Measurements from ENCODE around the gene OR2L2.
"Not testable (repeated sequence)": the region's sequence is repeated elsewhere in the genome, so short reads cannot be mapped to it uniquely, and the experiment has no call there.

OR2L2 gene

GRCh38 chr1:248029770-248030169 is at the start of gene OR2L2:
OR2L2 (plus strand) TSS chr1:248030070; CDS start chr1:248038268, 8,198 bp downstream.
- DNase-seq: no peak

GRCh38 chr1:247992986-247993385 is 36.9 kb upstream of the OR2L2 start:
- DNase-seq: no peak

GRCh38 chr1:247998811-247999210 is 31.1 kb upstream of the OR2L2 start:
- DNase-seq: no peak

- DNase-seq: no peak
Observed at GRCh38 chr1:248000169-248000568, 29.7 kb upstream of the OR2L2 start.

- DNase-seq: no peak
Observed at GRCh38 chr1:248007778-248008177, 22.1 kb upstream of the OR2L2 start.

GRCh38 chr1:248009681-248010080 is 20.2 kb upstream of the OR2L2 start:
- DNase-seq: no peak

GRCh38 chr1:248013229-248013710 is 16.6 kb upstream of the OR2L2 start, which contains the start of gene OR2L5:
OR2L5 (plus strand) TSS chr1:248013660; CDS start chr1:248021948, 8,288 bp downstream.
- DNase-seq: no peak

GRCh38 chr1:248015803-248016202 is 14.1 kb upstream of the OR2L2 start:
- no peak for DNase-seq

GRCh38 chr1:248045209-248045608 is 15.3 kb downstream of the OR2L2 start:
- no peak for DNase-seq

GRCh38 chr1:248046536-248046935 is 16.7 kb downstream of the OR2L2 start, which contains the start of gene OR2L3:
OR2L3 (plus strand) TSS chr1:248046836; CDS start chr1:248060682, 13,846 bp downstream.
- DNase-seq: no peak

GRCh38 chr1:248047008-248047407 is 17.1 kb downstream of the OR2L2 start:
- DNase-seq: no peak

GRCh38 chr1:248054671-248055070 is 24.8 kb downstream of the OR2L2 start:
- no peak for DNase-seq

- DNase-seq: no peak
Observed at GRCh38 chr1:248055261-248055660, 25.4 kb downstream of the OR2L2 start.

GRCh38 chr1:248065071-248065470 is 35.2 kb downstream of the OR2L2 start:
- no peak for DNase-seq

GRCh38 chr1:248065604-248066003 is 35.7 kb downstream of the OR2L2 start:
- no peak for DNase-seq

- not testable (repeated sequence) for DNase-seq
Observed at GRCh38 chr1:248083864-248084263, 54.0 kb downstream of the OR2L2 start.
